HEK293 (cell line): ENCODE results near the gene KANK4.

ENCODE experiments used
- CTCF ChIA-PET: fragments of 350-600 bp; formaldehyde crosslinking; extraction: SDS; loops from one replicate; lab custom pipeline; 2021; ENCODE audit warnings: antibody characterized with exemption; lab: Yijun Ruan, JAX
- POLR2A ChIA-PET: fragments of 300-600 bp; formaldehyde crosslinking; extraction: SDS; loops from one replicate; lab custom pipeline; 2020; ENCODE audit warnings: antibody characterized with exemption, inconsistent platforms; lab: Yijun Ruan, JAX
- H3K27ac ChIP-seq: fragments of 200-500 bp; sonication (Bioruptor generic); 2 replicates; pipeline ENCODE4 v1.5.1; 2014; ENCODE audit warnings: low read depth, low read length, control low read depth, inconsistent platforms; ENCODE audit errors: extremely low read depth
- H3K36me3 ChIP-seq, 2 experiments: fragments of 200-500 bp in 1 of 2; sonication (Bioruptor generic) in 1 of 2; 1 replicate in 1 of 2; 2 replicates in 1 of 2; pipeline ENCODE4 v1.5.1; 2014 to 2017; ENCODE audit warnings: inconsistent platforms in 2 of 2, low read length in 2 of 2; ENCODE audit not compliant: control insufficient read depth in 2 of 2, insufficient read depth in 1 of 2
- H3K4me1 ChIP-seq: fragments of 200-500 bp; sonication (Bioruptor generic); 2 replicates; pipeline ENCODE4 v1.5.1; 2014; ENCODE audit warnings: mild to moderate bottlenecking, low read length, inconsistent platforms; ENCODE audit not compliant: control insufficient read depth, insufficient read depth
- H3K4me3 ChIP-seq: 2 replicates; pipeline ENCODE4 v1.5.1; 2011; ENCODE audit warnings: low read depth, mild to moderate bottlenecking, control low read depth, low read length, moderate library complexity
- H3K9me3 ChIP-seq: fragments of 200-500 bp; sonication (Bioruptor generic); 2 replicates; pipeline ENCODE4 v1.5.1; 2014; ENCODE audit warnings: low read depth, low read length, inconsistent platforms; ENCODE audit not compliant: control insufficient read depth, insufficient read depth
- EGR2 ChIP-seq: fragments of 450-650 bp; formaldehyde crosslinking; IDR thresholded peaks from 2 replicates; pipeline ENCODE4 v1.5.1; 2016; ENCODE audit warnings: low read depth, missing biosample characterization, missing genetic modification characterization
- GFI1B ChIP-seq: fragments of 450-650 bp; formaldehyde crosslinking; IDR thresholded peaks from 2 replicates; pipeline ENCODE4 v1.5.1; 2016; ENCODE audit warnings: missing biosample characterization, missing genetic modification characterization
- KLF9 ChIP-seq: fragments of 450-650 bp; formaldehyde crosslinking; IDR thresholded peaks from 2 replicates; pipeline ENCODE4 v1.5.1; 2016; ENCODE audit warnings: missing biosample characterization, missing genetic modification characterization, low read depth
- WT1 ChIP-seq: fragments of 450-650 bp; formaldehyde crosslinking; IDR thresholded peaks from 2 replicates; pipeline ENCODE4 v1.5.1; 2016; ENCODE audit warnings: missing biosample characterization, missing genetic modification characterization
- YY1 ChIP-seq: fragments of 450-650 bp; formaldehyde crosslinking; IDR thresholded peaks from 2 replicates; pipeline ENCODE4 v1.5.1; 2018; ENCODE audit warnings: missing biosample characterization, missing genetic modification characterization
- ZFP37 ChIP-seq: fragments of 450-650 bp; formaldehyde crosslinking; IDR thresholded peaks from 2 replicates; pipeline ENCODE4 v1.5.1; 2016; ENCODE audit warnings: missing biosample characterization, missing genetic modification characterization
- ZNF112 ChIP-seq: fragments of 450-650 bp; formaldehyde crosslinking; IDR thresholded peaks from 2 replicates; pipeline ENCODE4 v1.5.0; 2017; ENCODE audit warnings: missing biosample characterization, missing genetic modification characterization
- ZNF132 ChIP-seq: fragments of 450-650 bp; formaldehyde crosslinking; IDR thresholded peaks from 2 replicates; pipeline ENCODE4 v1.5.1; 2017; ENCODE audit warnings: missing biosample characterization, missing genetic modification characterization, borderline replicate concordance
- ZNF174 ChIP-seq: fragments of 450-650 bp; formaldehyde crosslinking; IDR thresholded peaks from 2 replicates; pipeline ENCODE4 v1.5.0; 2017; ENCODE audit warnings: missing biosample characterization, mild to moderate bottlenecking, missing genetic modification characterization
- ZNF223 ChIP-seq: fragments of 450-650 bp; formaldehyde crosslinking; IDR thresholded peaks from 2 replicates; pipeline ENCODE4 v1.5.1; 2016; ENCODE audit warnings: missing biosample characterization, missing genetic modification characterization
- ZNF239 ChIP-seq: fragments of 450-650 bp; formaldehyde crosslinking; IDR thresholded peaks from 2 replicates; pipeline ENCODE4 v1.5.1; 2016; ENCODE audit warnings: missing biosample characterization, missing genetic modification characterization
- ZNF292 ChIP-seq: fragments of 450-650 bp; formaldehyde crosslinking; IDR thresholded peaks from 2 replicates; pipeline ENCODE4 v1.5.1; 2016; ENCODE audit warnings: low read depth, missing biosample characterization, missing genetic modification characterization, borderline replicate concordance
- ZNF37A ChIP-seq: fragments of 450-650 bp; IDR thresholded peaks from 2 replicates; pipeline ENCODE4 v1.5.1; 2018; ENCODE audit warnings: missing biosample characterization, missing genetic modification characterization
- ZNF416 ChIP-seq: fragments of 450-650 bp; formaldehyde crosslinking; IDR thresholded peaks from 2 replicates; pipeline ENCODE4 v1.5.1; 2016; ENCODE audit warnings: missing biosample characterization, missing genetic modification characterization
- ZNF561 ChIP-seq: fragments of 450-650 bp; IDR thresholded peaks from 2 replicates; pipeline ENCODE4 v1.5.1; 2018; ENCODE audit warnings: missing biosample characterization, missing genetic modification characterization, borderline replicate concordance
- ZNF585B ChIP-seq: fragments of 450-650 bp; formaldehyde crosslinking; IDR thresholded peaks from 2 replicates; pipeline ENCODE4 v1.5.1; 2016; ENCODE audit warnings: missing biosample characterization, missing genetic modification characterization
- ZNF624 ChIP-seq: fragments of 450-650 bp; formaldehyde crosslinking; IDR thresholded peaks from 2 replicates; pipeline ENCODE4 v1.5.1; 2017; ENCODE audit warnings: missing biosample characterization, missing genetic modification characterization
- ZNF664 ChIP-seq: fragments of 450-650 bp; formaldehyde crosslinking; IDR thresholded peaks from 2 replicates; pipeline ENCODE4 v1.5.1; 2016; ENCODE audit warnings: missing biosample characterization, missing genetic modification characterization
- ZNF701 ChIP-seq: fragments of 450-650 bp; formaldehyde crosslinking; IDR thresholded peaks from 2 replicates; pipeline ENCODE4 v1.5.1; 2016; ENCODE audit warnings: missing biosample characterization, missing genetic modification characterization
- ZNF76 ChIP-seq: fragments of 450-650 bp; formaldehyde crosslinking; IDR thresholded peaks from 2 replicates; pipeline ENCODE4; 2016; ENCODE audit warnings: low read depth, missing biosample characterization, missing genetic modification characterization, borderline replicate concordance
- ZNF830 ChIP-seq: fragments of 450-650 bp; IDR thresholded peaks from 2 replicates; pipeline ENCODE4 v1.5.0; 2018; ENCODE audit warnings: missing biosample characterization, missing genetic modification characterization, low read depth, mild to moderate bottlenecking, moderate library complexity
- TF ChIP-seq, protein P1 (sequence below): fragments of 450-650 bp; formaldehyde crosslinking; IDR thresholded peaks from 2 replicates; pipeline ENCODE4 v1.5.1; 2016; ENCODE audit warnings: missing biosample characterization, missing genetic modification characterization, borderline replicate concordance
- TF ChIP-seq, protein P2 (sequence below): fragments of 450-650 bp; formaldehyde crosslinking; IDR thresholded peaks from 2 replicates; pipeline ENCODE4 v1.5.1; 2016; ENCODE audit warnings: missing biosample characterization, missing genetic modification characterization
- TF ChIP-seq, protein P3 (sequence below): fragments of 450-650 bp; formaldehyde crosslinking; IDR thresholded peaks from 2 replicates; pipeline ENCODE4 v1.5.1; 2016; ENCODE audit warnings: missing biosample characterization, missing genetic modification characterization
- TF ChIP-seq, protein P4 (sequence below): fragments of 450-650 bp; formaldehyde crosslinking; IDR thresholded peaks from 2 replicates; pipeline ENCODE4 v1.5.1; 2016; ENCODE audit warnings: missing biosample characterization, missing genetic modification characterization, borderline replicate concordance

The KANK4 gene

DNA sequence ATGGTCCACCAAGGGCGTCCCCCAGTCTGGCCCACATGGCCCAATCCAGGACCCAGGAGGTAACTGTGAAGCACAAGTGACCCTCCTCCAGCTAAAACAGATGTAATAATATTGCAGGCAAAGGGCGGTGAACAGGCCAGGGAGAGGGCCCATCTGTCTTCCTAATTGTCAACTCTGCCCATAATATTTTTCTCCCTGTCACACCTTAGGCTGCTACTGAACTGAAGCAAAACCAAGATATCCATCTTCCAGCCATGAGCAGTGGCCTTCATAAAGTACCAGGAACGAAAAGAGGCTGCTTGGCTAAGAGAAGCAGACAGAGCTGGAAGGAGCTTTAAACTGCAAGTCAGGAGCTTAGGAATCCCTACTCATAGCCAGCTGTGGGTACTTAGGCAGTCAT is 3.1 kb downstream of the KANK4 start (continued):
- TF ChIP-seq, protein P1, sequence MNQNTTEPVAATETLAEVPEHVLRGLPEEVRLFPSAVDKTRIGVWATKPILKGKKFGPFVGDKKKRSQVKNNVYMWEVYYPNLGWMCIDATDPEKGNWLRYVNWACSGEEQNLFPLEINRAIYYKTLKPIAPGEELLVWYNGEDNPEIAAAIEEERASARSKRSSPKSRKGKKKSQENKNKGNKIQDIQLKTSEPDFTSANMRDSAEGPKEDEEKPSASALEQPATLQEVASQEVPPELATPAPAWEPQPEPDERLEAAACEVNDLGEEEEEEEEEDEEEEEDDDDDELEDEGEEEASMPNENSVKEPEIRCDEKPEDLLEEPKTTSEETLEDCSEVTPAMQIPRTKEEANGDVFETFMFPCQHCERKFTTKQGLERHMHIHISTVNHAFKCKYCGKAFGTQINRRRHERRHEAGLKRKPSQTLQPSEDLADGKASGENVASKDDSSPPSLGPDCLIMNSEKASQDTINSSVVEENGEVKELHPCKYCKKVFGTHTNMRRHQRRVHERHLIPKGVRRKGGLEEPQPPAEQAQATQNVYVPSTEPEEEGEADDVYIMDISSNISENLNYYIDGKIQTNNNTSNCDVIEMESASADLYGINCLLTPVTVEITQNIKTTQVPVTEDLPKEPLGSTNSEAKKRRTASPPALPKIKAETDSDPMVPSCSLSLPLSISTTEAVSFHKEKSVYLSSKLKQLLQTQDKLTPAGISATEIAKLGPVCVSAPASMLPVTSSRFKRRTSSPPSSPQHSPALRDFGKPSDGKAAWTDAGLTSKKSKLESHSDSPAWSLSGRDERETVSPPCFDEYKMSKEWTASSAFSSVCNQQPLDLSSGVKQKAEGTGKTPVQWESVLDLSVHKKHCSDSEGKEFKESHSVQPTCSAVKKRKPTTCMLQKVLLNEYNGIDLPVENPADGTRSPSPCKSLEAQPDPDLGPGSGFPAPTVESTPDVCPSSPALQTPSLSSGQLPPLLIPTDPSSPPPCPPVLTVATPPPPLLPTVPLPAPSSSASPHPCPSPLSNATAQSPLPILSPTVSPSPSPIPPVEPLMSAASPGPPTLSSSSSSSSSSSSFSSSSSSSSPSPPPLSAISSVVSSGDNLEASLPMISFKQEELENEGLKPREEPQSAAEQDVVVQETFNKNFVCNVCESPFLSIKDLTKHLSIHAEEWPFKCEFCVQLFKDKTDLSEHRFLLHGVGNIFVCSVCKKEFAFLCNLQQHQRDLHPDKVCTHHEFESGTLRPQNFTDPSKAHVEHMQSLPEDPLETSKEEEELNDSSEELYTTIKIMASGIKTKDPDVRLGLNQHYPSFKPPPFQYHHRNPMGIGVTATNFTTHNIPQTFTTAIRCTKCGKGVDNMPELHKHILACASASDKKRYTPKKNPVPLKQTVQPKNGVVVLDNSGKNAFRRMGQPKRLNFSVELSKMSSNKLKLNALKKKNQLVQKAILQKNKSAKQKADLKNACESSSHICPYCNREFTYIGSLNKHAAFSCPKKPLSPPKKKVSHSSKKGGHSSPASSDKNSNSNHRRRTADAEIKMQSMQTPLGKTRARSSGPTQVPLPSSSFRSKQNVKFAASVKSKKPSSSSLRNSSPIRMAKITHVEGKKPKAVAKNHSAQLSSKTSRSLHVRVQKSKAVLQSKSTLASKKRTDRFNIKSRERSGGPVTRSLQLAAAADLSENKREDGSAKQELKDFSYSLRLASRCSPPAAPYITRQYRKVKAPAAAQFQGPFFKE (tag by site-specific recombination): no peak
- TF ChIP-seq ZNF174: no peak
- TF ChIP-seq KLF9 (tag by site-specific recombination): no peak
- no peak for TF ChIP-seq ZNF624 (tag by site-specific recombination)
- no peak for TF ChIP-seq ZNF416 (tag by site-specific recombination)
- no peak for TF ChIP-seq ZNF585B (tag by site-specific recombination)
- no peak for TF ChIP-seq ZNF37A (tag by site-specific recombination)
- no peak for TF ChIP-seq ZNF132 (tag by site-specific recombination)
- TF ChIP-seq EGR2: no peak
- no peak for TF ChIP-seq ZNF830

DNA sequence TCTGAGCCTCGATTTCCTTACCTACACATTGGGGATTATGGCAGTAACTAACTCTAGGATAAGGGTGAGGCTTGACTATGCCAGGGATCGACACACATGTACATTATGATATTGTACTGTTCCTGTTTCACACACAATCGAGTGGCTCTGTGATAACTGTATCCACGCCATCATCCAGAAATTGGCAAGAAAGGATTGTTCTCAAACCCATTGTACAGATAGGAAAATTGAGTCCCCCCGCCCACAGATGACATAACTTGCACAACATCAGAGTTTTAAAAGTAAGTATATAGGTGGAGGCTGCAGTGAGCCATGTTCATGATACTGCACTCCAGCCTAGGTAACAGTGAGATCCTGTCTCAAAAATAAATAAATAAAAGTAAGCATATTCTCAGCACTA is 3.8 kb downstream of the KANK4 start:
- Histone ChIP-seq H3K9me3 (no peaks in the 10 kb centered on the region), H3K4me3 (no peak overlapping the region), H3K4me1 (peaks cover 9% of the 10 kb centered on the region), H3K36me3 (no peaks in the 10 kb centered on the region), H3K27ac (no peak overlapping the region)
- POLR2A ChIA-PET: no interaction called here
- CTCF ChIA-PET: interaction anchor here (0.6 kb wide), 1 partner anchor 64 kb away, joined by 3 read pairs; no protein-coding TSS in a partner anchor
- TF ChIP-seq ZNF112 (tag by site-specific recombination) (no peak), ZNF239 (tag by site-specific recombination) (no peak), ZNF561 (no peak), ZNF664 (no peak), ZNF76 (tag by site-specific recombination) (no peak), YY1 (no peak), GFI1B (tag by site-specific recombination) (no peak), WT1 (no peak), ZNF292 (no peak), ZNF223 (tag by site-specific recombination) (no peak), ZNF701 (tag by site-specific recombination) (no peak), ZFP37 (tag by site-specific recombination) (no peak)
- TF ChIP-seq, protein P2, sequence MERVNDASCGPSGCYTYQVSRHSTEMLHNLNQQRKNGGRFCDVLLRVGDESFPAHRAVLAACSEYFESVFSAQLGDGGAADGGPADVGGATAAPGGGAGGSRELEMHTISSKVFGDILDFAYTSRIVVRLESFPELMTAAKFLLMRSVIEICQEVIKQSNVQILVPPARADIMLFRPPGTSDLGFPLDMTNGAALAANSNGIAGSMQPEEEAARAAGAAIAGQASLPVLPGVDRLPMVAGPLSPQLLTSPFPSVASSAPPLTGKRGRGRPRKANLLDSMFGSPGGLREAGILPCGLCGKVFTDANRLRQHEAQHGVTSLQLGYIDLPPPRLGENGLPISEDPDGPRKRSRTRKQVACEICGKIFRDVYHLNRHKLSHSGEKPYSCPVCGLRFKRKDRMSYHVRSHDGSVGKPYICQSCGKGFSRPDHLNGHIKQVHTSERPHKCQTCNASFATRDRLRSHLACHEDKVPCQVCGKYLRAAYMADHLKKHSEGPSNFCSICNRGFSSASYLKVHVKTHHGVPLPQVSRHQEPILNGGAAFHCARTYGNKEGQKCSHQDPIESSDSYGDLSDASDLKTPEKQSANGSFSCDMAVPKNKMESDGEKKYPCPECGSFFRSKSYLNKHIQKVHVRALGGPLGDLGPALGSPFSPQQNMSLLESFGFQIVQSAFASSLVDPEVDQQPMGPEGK (tag by site-specific recombination): no peak
- TF ChIP-seq, protein P3, sequence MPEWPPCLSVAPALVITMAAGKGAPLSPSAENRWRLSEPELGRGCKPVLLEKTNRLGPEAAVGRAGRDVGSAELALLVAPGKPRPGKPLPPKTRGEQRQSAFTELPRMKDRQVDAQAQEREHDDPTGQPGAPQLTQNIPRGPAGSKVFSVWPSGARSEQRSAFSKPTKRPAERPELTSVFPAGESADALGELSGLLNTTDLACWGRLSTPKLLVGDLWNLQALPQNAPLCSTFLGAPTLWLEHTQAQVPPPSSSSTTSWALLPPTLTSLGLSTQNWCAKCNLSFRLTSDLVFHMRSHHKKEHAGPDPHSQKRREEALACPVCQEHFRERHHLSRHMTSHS: no peak
- TF ChIP-seq, protein P4, sequence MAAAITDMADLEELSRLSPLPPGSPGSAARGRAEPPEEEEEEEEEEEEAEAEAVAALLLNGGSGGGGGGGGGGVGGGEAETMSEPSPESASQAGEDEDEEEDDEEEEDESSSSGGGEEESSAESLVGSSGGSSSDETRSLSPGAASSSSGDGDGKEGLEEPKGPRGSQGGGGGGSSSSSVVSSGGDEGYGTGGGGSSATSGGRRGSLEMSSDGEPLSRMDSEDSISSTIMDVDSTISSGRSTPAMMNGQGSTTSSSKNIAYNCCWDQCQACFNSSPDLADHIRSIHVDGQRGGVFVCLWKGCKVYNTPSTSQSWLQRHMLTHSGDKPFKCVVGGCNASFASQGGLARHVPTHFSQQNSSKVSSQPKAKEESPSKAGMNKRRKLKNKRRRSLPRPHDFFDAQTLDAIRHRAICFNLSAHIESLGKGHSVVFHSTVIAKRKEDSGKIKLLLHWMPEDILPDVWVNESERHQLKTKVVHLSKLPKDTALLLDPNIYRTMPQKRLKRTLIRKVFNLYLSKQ: no peak
